Activated CD4-positive, alpha-beta T cell treated with anti-CD3 and anti-CD28 coated beads, Interleukin-2, amount 50 U/mL, for 16 hours (primary cell): ENCODE data around the gene LSM7.
A peak's percentile ranks its signal among the peaks of the same experiment; 100 is the strongest.

Experiments used
- DNase-seq: peaks from one replicate; pipeline ENCODE4 v3.0.0-alpha.2; 2020

Gene LSM7

GRCh38 chr19:2274931-2275535 lies 53.4 kb downstream of the LSM7 start:
- DNase-seq, result peak; percentile 43

- DNase-seq, result no peak
These were observed 54.1 kb downstream of the LSM7 start for GRCh38 chr19:2274185-2274711.

GRCh38 chr19:2273356-2274184 lies 54.8 kb downstream of the LSM7 start:
- DNase-seq, result peak; percentile 86
